ENCODE data around the gene RNF213.
"Not testable (repeated sequence)": the region's sequence is repeated elsewhere in the genome, so short reads cannot be mapped to it uniquely, and the experiment has no call there.

Gene RNF213

GRCh38 chr17:80272366-80272765, 11.7 kb downstream of the RNF213 start:
- DNase-seq, result no peak

GRCh38 chr17:80274331-80274730, 13.7 kb downstream of the RNF213 start:
- DNase-seq, result no peak

GRCh38 chr17:80274871-80275449, 14.3 kb downstream of the RNF213 start:
- no peak for DNase-seq

- DNase-seq, result not testable (repeated sequence)
These were observed 15.2 kb downstream of the RNF213 start for GRCh38 chr17:80275857-80276256.

GRCh38 chr17:80277751-80278671, 17.4 kb downstream of the RNF213 start:
- no peak for DNase-seq

GRCh38 chr17:80279895-80280294, 19.2 kb downstream of the RNF213 start:
- no peak for DNase-seq

GRCh38 chr17:80281516-80281915, 20.9 kb downstream of the RNF213 start:
- no peak for DNase-seq

GRCh38 chr17:80283116-80283852, 22.6 kb downstream of the RNF213 start:
- DNase-seq, result no peak

- no peak for DNase-seq
These were observed 24.0 kb downstream of the RNF213 start for GRCh38 chr17:80284631-80285030.

- no peak for DNase-seq
These were observed 24.7 kb downstream of the RNF213 start for GRCh38 chr17:80285237-80285920.

- DNase-seq, result no peak
These were observed 25.9 kb downstream of the RNF213 start for GRCh38 chr17:80286638-80286960.

- DNase-seq, result no peak
These were observed 26.4 kb downstream of the RNF213 start for GRCh38 chr17:80287038-80287437.

GRCh38 chr17:80287806-80288567, 27.3 kb downstream of the RNF213 start:
- DNase-seq, result no peak

GRCh38 chr17:80289616-80290015, 29.0 kb downstream of the RNF213 start:
- DNase-seq, result no peak

GRCh38 chr17:80290156-80290555, 29.5 kb downstream of the RNF213 start:
- no peak for DNase-seq

- DNase-seq, result no peak
These were observed 30.6 kb downstream of the RNF213 start for GRCh38 chr17:80291260-80291659.

- no peak for DNase-seq
These were observed 31.2 kb downstream of the RNF213 start for GRCh38 chr17:80291691-80292487.

GRCh38 chr17:80292521-80292971, 31.9 kb downstream of the RNF213 start:
- no peak for DNase-seq

GRCh38 chr17:80294210-80294609, 33.6 kb downstream of the RNF213 start:
- DNase-seq, result no peak

GRCh38 chr17:80294653-80295052, 34.0 kb downstream of the RNF213 start:
- DNase-seq, result no peak

- DNase-seq, result no peak
These were observed 34.5 kb downstream of the RNF213 start for GRCh38 chr17:80295146-80295545.
